Liver (tissue), 10 donors: ENCODE data around the gene BNIPL. TPM values are rescaled to one million over a fixed set of nuclear protein-coding genes. Genes with fewer than 3 reads are reported as not detected.
A peak's percentile ranks its signal among the peaks of the same experiment; 100 is the strongest.

ENCODE experiments used
- DNase-seq: peaks from one replicate; pipeline ENCODE4 v3.0.0-alpha.2; 2017; ENCODE audit warnings: low spot score
- H3K27ac ChIP-seq, 2 donors: one replicate each; pipeline ENCODE4 v1.7.0; 2013; ENCODE audit warnings: inconsistent platforms in 2 of 2, low read length in 2 of 2, control low read depth in 1 of 2, low read depth in 1 of 2, mild to moderate bottlenecking in 1 of 2
- H3K27me3 ChIP-seq, 4 donors: one replicate each; pipeline versions ENCODE4 v1.6.1 to v1.7.0; 2013; ENCODE audit warnings: low read length in 3 of 4, inconsistent platforms in 1 of 4, mild to moderate bottlenecking in 1 of 4, moderate library complexity in 1 of 4; ENCODE audit not compliant: control insufficient read depth in 4 of 4, insufficient read depth in 4 of 4
- H3K36me3 ChIP-seq, 4 donors: one replicate each; pipeline versions ENCODE4 v1.6.1 to v1.7.0; 2013; ENCODE audit warnings: low read length in 3 of 4, mild to moderate bottlenecking in 3 of 4, low read depth in 1 of 4, moderate library complexity in 1 of 4; ENCODE audit not compliant: control insufficient read depth in 4 of 4, insufficient read depth in 3 of 4
- H3K4me1 ChIP-seq, 4 donors: one replicate each; pipeline versions ENCODE4 v1.6.1 to v1.7.0; 2013; ENCODE audit warnings: low read length in 3 of 4, mild to moderate bottlenecking in 3 of 4, moderate library complexity in 1 of 4; ENCODE audit not compliant: control insufficient read depth in 4 of 4, insufficient read depth in 4 of 4
- H3K4me3 ChIP-seq, 3 donors: one replicate each; pipeline versions ENCODE4 v1.6.1 to v1.7.0; 2013; ENCODE audit warnings: low read length in 3 of 3, control low read depth in 1 of 3, low read depth in 1 of 3, mild to moderate bottlenecking in 1 of 3
- H3K9ac ChIP-seq, 2 donors: one replicate each; pipeline ENCODE4 v1.7.0; 2013; ENCODE audit warnings: low read length in 2 of 2, mild to moderate bottlenecking in 2 of 2, moderate library complexity in 2 of 2, control low read depth in 1 of 2, low read depth in 1 of 2
- H3K9me3 ChIP-seq, 4 donors: one replicate each; pipeline versions ENCODE4 v1.6.1 to v1.7.0; 2013; ENCODE audit warnings: low read length in 3 of 4; ENCODE audit not compliant: control insufficient read depth in 4 of 4
- ATF3 ChIP-seq: IDR thresholded peaks from 2 replicates; pipeline ENCODE4 v1.6.1; 2016; ENCODE audit warnings: antibody characterized with exemption
- CTCF ChIP-seq: fragments of 150-350 bp; IDR thresholded peaks from 2 replicates; pipeline ENCODE4 v1.5.1; 2017; ENCODE audit warnings: improper control_type of control experiment, low read depth, low read length; ENCODE audit not compliant: missing input control
- FOXA1 ChIP-seq: IDR thresholded peaks from 2 replicates; pipeline ENCODE4 v1.6.1; 2016; ENCODE audit warnings: antibody characterized with exemption
- FOXA2 ChIP-seq: IDR thresholded peaks from 2 replicates; pipeline ENCODE4 v1.6.1; 2016; ENCODE audit warnings: antibody characterized with exemption
- JUND ChIP-seq, 2 donors: IDR thresholded peaks; 2 replicates each; pipeline ENCODE4 v1.6.1; 2016; ENCODE audit warnings: antibody characterized with exemption in 2 of 2
- MAX ChIP-seq: IDR thresholded peaks from 2 replicates; pipeline ENCODE4 v1.6.1; 2016; ENCODE audit warnings: antibody characterized with exemption
- RAD21 ChIP-seq, 2 donors: IDR thresholded peaks; 2 replicates each; pipeline ENCODE4 v1.6.1; 2016; ENCODE audit warnings: antibody characterized with exemption in 2 of 2, mild to moderate bottlenecking in 2 of 2
- YY1 ChIP-seq: IDR thresholded peaks from 2 replicates; pipeline ENCODE4 v1.6.1; 2016; ENCODE audit warnings: antibody characterized with exemption, mild to moderate bottlenecking
- ZBTB33 ChIP-seq: IDR thresholded peaks from 2 replicates; pipeline ENCODE4 v1.6.1; 2016; ENCODE audit warnings: antibody characterized with exemption
- WGBS: extraction: QIAGEN DNeasy Blood & Tissue Kit; methylation state at CpG from one replicate; pipeline ENCODE4 v1.1.7; 2013; 5-methylcytosine and 5-hydroxymethylcytosine counted together
- polyA plus RNA-seq, 2 donors: library from polyadenylated mRNA; stranded (reverse) in 1 of 2; unstranded in 1 of 2; fragments of 200-250 nt in 1 of 2; fragments of >200 nt in 1 of 2; fragmentation: Nextera tagmentation in 1 of 2; extraction: Ambion mirVana in 1 of 2; gene quantifications; one replicate each; pipeline versions ENCODE4 v1.2.1 to v1.2.3, GENCODE V29; 2013 to 2015
- small RNA-seq: library from RNA; depleted of rRNA; stranded (forward); fragments of <200 nt; gene quantifications from one replicate; pipeline ENCODE3, GENCODE V24; 2014
- total RNA-seq, 2 donors: library from RNA; depleted of rRNA; stranded (reverse); fragments of >200 nt; gene quantifications; one replicate each; pipeline ENCODE4 v1.2.3, GENCODE V29; 2014
- donor health status: healthy.
- donor health status: healthy.
- donor health status: healthy.
- donor health status: healthy.
- donor health status: healthy.

BNIPL gene
- total and polyA plus RNA-seq, 4 donors: 0.09 to 0.84 (median 0.14) TPM

- TF ChIP-seq ZBTB33 (no peak), MAX (no peak), YY1 (peak; percentile 99), RAD21 (IDR thresholded peaks at IDR 0.05) (peak; percentile 53 to 70), FOXA1 (no peak), JUND (IDR thresholded peaks at IDR 0.05) (peak in 1 of 2 donors; percentile 42), CTCF (peak; percentile 83)
Measured at GRCh38 chr1:151070474-151071276, 34.3 kb downstream of the BNIPL start, which contains the start of gene GABPB2 (continued).

DNA sequence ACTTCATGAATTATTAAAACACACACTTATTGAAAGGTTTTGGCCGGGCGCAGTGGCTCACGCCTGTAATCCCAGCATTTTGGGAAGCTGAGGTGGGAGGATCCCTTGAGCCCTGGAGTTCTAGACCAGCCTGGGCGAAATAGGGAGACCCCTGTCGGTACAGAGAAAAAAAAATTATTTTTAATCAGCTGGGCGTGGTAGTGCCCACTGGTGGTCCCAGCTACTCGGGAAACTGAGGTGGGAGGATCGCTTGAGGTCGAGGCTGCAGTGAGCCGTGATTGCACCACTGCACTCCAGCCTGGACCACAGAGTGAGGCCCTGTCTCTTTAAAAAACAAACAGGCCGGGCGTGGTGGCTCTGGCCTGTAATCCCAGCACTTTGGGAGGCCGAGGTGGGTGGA is 35.8 kb downstream of the BNIPL start:
- DNase-seq: no peak
- Histone ChIP-seq H3K9me3 (no peaks in the 10 kb centered on the region), H3K27ac (no peak overlapping the region), H3K4me1 (peaks cover 0 to 13% (median 6%) of the 10 kb centered on the region in 4 donors), H3K9ac (no peak overlapping the region), H3K36me3 (no peaks in the 10 kb centered on the region), H3K27me3 (no peaks in the 10 kb centered on the region), H3K4me3 (no peak overlapping the region)
- WGBS: 85% methylated on average over 13 of the region's 13 CpGs
- TF ChIP-seq FOXA1: no peak

DNA sequence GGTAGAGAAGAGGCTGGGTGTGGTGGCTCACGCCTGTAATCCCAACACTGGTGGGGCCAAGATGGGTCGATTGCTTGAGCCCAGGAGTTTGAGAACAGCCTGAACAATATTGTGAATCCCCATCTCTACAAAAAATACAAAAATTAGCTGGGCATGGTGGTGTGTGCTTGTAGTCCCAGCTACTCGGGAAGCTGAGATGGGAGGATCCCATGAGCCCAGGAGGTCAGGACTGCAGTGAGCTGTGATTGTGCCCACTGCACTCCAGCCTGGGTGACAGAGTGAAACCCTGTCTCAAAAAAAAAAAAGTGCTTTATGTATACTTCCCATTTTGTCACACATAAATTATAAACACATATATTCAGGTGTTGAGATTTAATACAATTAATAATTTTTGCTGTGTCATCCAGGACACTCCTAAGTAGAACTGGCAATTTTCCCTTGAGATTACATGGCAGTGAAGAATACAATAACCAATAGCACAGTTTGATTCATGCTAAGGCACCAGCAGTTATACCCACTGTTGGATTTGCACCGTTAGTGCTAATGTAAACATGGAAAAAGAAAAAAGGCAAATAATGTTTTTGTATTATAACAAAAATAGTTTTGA is 49.7 kb downstream of the BNIPL start:
- Histone ChIP-seq H3K9me3 (no peaks in the 10 kb centered on the region), H3K36me3 (peaks cover 0 to 3% (median under 1%) of the 10 kb centered on the region in 4 donors), H3K9ac (no peak overlapping the region), H3K27ac (no peak overlapping the region), H3K4me3 (no peak overlapping the region), H3K4me1 (no peaks in the 10 kb centered on the region), H3K27me3 (no peaks in the 10 kb centered on the region)
- TF ChIP-seq YY1: no peak
- TF ChIP-seq FOXA2: no peak
- no peak for TF ChIP-seq MAX
- no peak for TF ChIP-seq RAD21 (IDR thresholded peaks at IDR 0.05)
- no peak for TF ChIP-seq ATF3
- no peak for DNase-seq
- WGBS: 79% methylated on average over 4 of the region's 4 CpGs

Small RNA genes lying within 50 kb of the gene (small RNA-seq; reads per million reads assigned to genes)
- gene RNU6-884P: not detected

Other genes starting within 250 kb of the BNIPL start
- gene CTSK, start 228.3 kb upstream of the BNIPL start, total RNA-seq: 1 to 10 TPM; 2.2 to 3.8 TPM
- 1 to 10 TPM; 2.3 to 2.4 TPM for gene CTSK, start 228.3 kb upstream of the BNIPL start, polyA plus RNA-seq
- gene ARNT, start 160.0 kb upstream of the BNIPL start, total RNA-seq: 10 to 100 TPM; 23.2 to 45.9 TPM
- 10 to 100 TPM; 11.2 to 13.9 TPM for gene ARNT, start 160.0 kb upstream of the BNIPL start, polyA plus RNA-seq
- not detected for gene CTXND2, start 149.4 kb upstream of the BNIPL start, total RNA-seq
- not detected for gene CTXND2, start 149.4 kb upstream of the BNIPL start, polyA plus RNA-seq
- 10 to 100 TPM; 20.8 to 23.7 TPM for gene SETDB1, start 110.2 kb upstream of the BNIPL start, total RNA-seq
- 1 to 10 TPM; 5.4 to 7.3 TPM for gene SETDB1, start 110.2 kb upstream of the BNIPL start, polyA plus RNA-seq
- gene CERS2, start 61.8 kb upstream of the BNIPL start, total RNA-seq: 100 to 1,000 TPM; 212 to 346 TPM
- 100 to 1,000 TPM; 215 to 340 TPM for gene CERS2, start 61.8 kb upstream of the BNIPL start, polyA plus RNA-seq
- 10 to 100 TPM; 15.8 to 18.2 TPM for gene ANXA9, start 54.3 kb upstream of the BNIPL start, total RNA-seq
- gene ANXA9, start 54.3 kb upstream of the BNIPL start, polyA plus RNA-seq: 10 to 100 TPM in 1 of 2 donors, 1 to 10 TPM in 1; 7.5 to 24.0 TPM
- gene MINDY1, start 29.7 kb upstream of the BNIPL start, total RNA-seq: 10 to 100 TPM in 1 of 2 donors, 1 to 10 TPM in 1; 9.8 to 21.3 TPM
- gene MINDY1, start 29.7 kb upstream of the BNIPL start, polyA plus RNA-seq: 1 to 10 TPM; 7.3 to 8.3 TPM
- gene PRUNE1, start 28.1 kb upstream of the BNIPL start, total RNA-seq: 1 to 10 TPM; 6.1 to 9.0 TPM
- gene PRUNE1, start 28.1 kb upstream of the BNIPL start, polyA plus RNA-seq: 10 to 100 TPM in 1 of 2 donors, 1 to 10 TPM in 1; 9.9 to 10.6 TPM
- 1 to 10 TPM; 1.5 to 2.2 TPM for gene C1orf56, start 11.2 kb downstream of the BNIPL start, total RNA-seq
- 10 to 100 TPM in 1 of 2 donors, 1 to 10 TPM in 1; 4.3 to 11.2 TPM for gene C1orf56, start 11.2 kb downstream of the BNIPL start, polyA plus RNA-seq
- gene CDC42SE1, start 23.0 kb downstream of the BNIPL start, total RNA-seq: 10 to 100 TPM; 16.7 to 28.1 TPM
- 10 to 100 TPM in 1 of 2 donors, 1 to 10 TPM in 1; 9.5 to 16.7 TPM for gene CDC42SE1, start 23.0 kb downstream of the BNIPL start, polyA plus RNA-seq
- under 1 TPM; 0.17 to 0.23 TPM for gene MLLT11, start 23.8 kb downstream of the BNIPL start, total RNA-seq
- gene MLLT11, start 23.8 kb downstream of the BNIPL start, polyA plus RNA-seq: under 1 TPM; 0.31 to 0.64 TPM
- 10 to 100 TPM in 1 of 2 donors, 1 to 10 TPM in 1; 7.3 to 13.3 TPM for gene GABPB2, start 34.2 kb downstream of the BNIPL start, total RNA-seq
- 1 to 10 TPM in 1 of 2 donors, under 1 TPM in 1; 0.94 to 1.6 TPM for gene GABPB2, start 34.2 kb downstream of the BNIPL start, polyA plus RNA-seq
- gene SEMA6C, start 110.0 kb downstream of the BNIPL start, total RNA-seq: 1 to 10 TPM; 1.4 to 1.5 TPM
- gene SEMA6C, start 110.0 kb downstream of the BNIPL start, polyA plus RNA-seq: 1 to 10 TPM; 1.4 TPM
- gene TNFAIP8L2, start 120.1 kb downstream of the BNIPL start, total RNA-seq: 1 to 10 TPM; 4.4 to 8.7 TPM
- 1 to 10 TPM; 2.9 to 3.8 TPM for gene TNFAIP8L2, start 120.1 kb downstream of the BNIPL start, polyA plus RNA-seq
- 1 to 10 TPM; 2.8 to 4.4 TPM for gene LYSMD1, start 129.3 kb downstream of the BNIPL start, total RNA-seq
- gene LYSMD1, start 129.3 kb downstream of the BNIPL start, polyA plus RNA-seq: 1 to 10 TPM; 3.5 to 5.3 TPM
- 10 to 100 TPM in 1 of 2 donors, 1 to 10 TPM in 1; 4.8 to 11.3 TPM for gene SCNM1, start 129.6 kb downstream of the BNIPL start, total RNA-seq
- gene SCNM1, start 129.6 kb downstream of the BNIPL start, polyA plus RNA-seq: 10 to 100 TPM in 1 of 2 donors, 1 to 10 TPM in 1; 9.7 to 14.3 TPM
- not detected for gene TMOD4, start 139.4 kb downstream of the BNIPL start, total RNA-seq
- not detected for gene TMOD4, start 139.4 kb downstream of the BNIPL start, polyA plus RNA-seq
- 10 to 100 TPM; 11.3 to 16.0 TPM for gene VPS72, start 153.6 kb downstream of the BNIPL start, total RNA-seq
- 10 to 100 TPM; 10.7 to 12.6 TPM for gene VPS72, start 153.6 kb downstream of the BNIPL start, polyA plus RNA-seq
- gene PIP5K1A, start 162.0 kb downstream of the BNIPL start, total RNA-seq: 10 to 100 TPM; 16.7 to 32.0 TPM
- 10 to 100 TPM in 1 of 2 donors, 1 to 10 TPM in 1; 4.0 to 10.4 TPM for gene PIP5K1A, start 162.0 kb downstream of the BNIPL start, polyA plus RNA-seq
- 10 to 100 TPM; 77.7 to 86.3 TPM for gene PSMD4, start 218.1 kb downstream of the BNIPL start, total RNA-seq
- 100 to 1,000 TPM in 1 of 2 donors, 10 to 100 TPM in 1; 87.7 to 108 TPM for gene PSMD4, start 218.1 kb downstream of the BNIPL start, polyA plus RNA-seq
- gene ZNF687, start 245.7 kb downstream of the BNIPL start, total RNA-seq: 1 to 10 TPM; 9.3 to 9.7 TPM
- 1 to 10 TPM; 2.7 to 6.4 TPM for gene ZNF687, start 245.7 kb downstream of the BNIPL start, polyA plus RNA-seq